Lower leg skin (tissue), 3 donors: ENCODE results near the gene ZNF407.

Source experiments
- CTCF ChIP-seq, 3 donors: fragments of 450-650 bp; IDR thresholded peaks; one replicate each; pipeline ENCODE4 v1.5.1; 2016; ENCODE audit warnings: antibody characterized with exemption in 3 of 3, mild to moderate bottlenecking in 3 of 3, moderate library complexity in 2 of 3
- POLR2A ChIP-seq, 2 donors: fragments of 450-650 bp; IDR thresholded peaks; one replicate each; pipeline ENCODE4 v1.6.1; 2016 to 2017; ENCODE audit warnings: antibody characterized with exemption in 2 of 2, mild to moderate bottlenecking in 1 of 2, moderate library complexity in 1 of 2

GRCh38 chr18:74589811-74590210, 7.9 kb upstream of the ZNF407 start:
- no peak for TF ChIP-seq CTCF (IDR thresholded peaks at IDR 0.05)
- TF ChIP-seq POLR2A (IDR thresholded peaks at IDR 0.05): no peak
